GM12892 (cell line): Measurements from ENCODE around the gene CDC42BPG.
A peak's percentile ranks its signal among the peaks of the same experiment; 100 is the strongest.

ENCODE experiments used
- POLR2A ChIP-seq: IDR thresholded peaks from 2 replicates; pipeline ENCODE4 v1.6.1; 2011; ENCODE audit warnings: low read depth, low read length, control low read depth
- TAF1 ChIP-seq: IDR thresholded peaks from 2 replicates; pipeline ENCODE4 v1.6.1; 2011; ENCODE audit warnings: low read depth, mild to moderate bottlenecking, control low read depth, low read length, borderline replicate concordance

- TF ChIP-seq POLR2A (peak; percentile 40), TAF1 (no peak)
These were observed 33.2 kb upstream of the CDC42BPG start for GRCh38 chr11:64877390-64878222.
